Endodermal cell (in vitro differentiated cells): ENCODE results near the gene RHEB. TPM values are rescaled to one million over a fixed set of nuclear protein-coding genes. Genes with fewer than 3 reads are reported as not detected.

ENCODE experiments used
- DNase-seq: peaks from one replicate; pipeline ENCODE4 v3.0.0-alpha.2; 2017
- H3K27ac ChIP-seq: 2 replicates; pipeline ENCODE4 v1.5.1; 2013; ENCODE audit warnings: mild to moderate bottlenecking, low read depth, low read length, moderate library complexity
- H3K27me3 ChIP-seq: 2 replicates; pipeline ENCODE4 v1.6.1; 2013; ENCODE audit warnings: mild to moderate bottlenecking, low read length, moderate library complexity; ENCODE audit not compliant: insufficient read depth, control insufficient read depth, poor library complexity, severe bottlenecking
- H3K36me3 ChIP-seq: 2 replicates; pipeline ENCODE4 v1.7.0; 2013; ENCODE audit warnings: mild to moderate bottlenecking, low read length, moderate library complexity; ENCODE audit not compliant: control insufficient read depth, insufficient read depth
- H3K4me1 ChIP-seq: one replicate; pipeline ENCODE4 v1.7.0; 2013; ENCODE audit warnings: low read length; ENCODE audit not compliant: control insufficient read depth, insufficient read depth
- H3K4me3 ChIP-seq: 2 replicates; pipeline ENCODE4 v1.5.1; 2013; ENCODE audit warnings: mild to moderate bottlenecking, low read length, moderate library complexity
- H3K9ac ChIP-seq: 2 replicates; pipeline ENCODE4 v1.6.1; 2013; ENCODE audit warnings: mild to moderate bottlenecking, low read length, moderate library complexity; ENCODE audit not compliant: poor library complexity, severe bottlenecking; ENCODE audit errors: extremely low read depth
- H3K9me3 ChIP-seq: 2 replicates; pipeline ENCODE4 v1.6.1; 2013; ENCODE audit warnings: mild to moderate bottlenecking, low read length, moderate library complexity; ENCODE audit not compliant: control insufficient read depth
- H3K27ac Mint-ChIP-seq: 2 replicates; pipeline ENCODE4 v1.8.0; 2020; ENCODE audit warnings: mixed read lengths
- H3K27me3 Mint-ChIP-seq: 2 replicates; pipeline ENCODE4 v1.8.0; 2021; ENCODE audit warnings: mild to moderate bottlenecking, mixed read lengths; ENCODE audit not compliant: insufficient read depth
- H3K36me3 Mint-ChIP-seq: 2 replicates; pipeline ENCODE4 v1.8.0; 2020; ENCODE audit warnings: low read depth, mixed read lengths
- H3K4me1 Mint-ChIP-seq: 2 replicates; pipeline ENCODE4 v1.8.0; 2020; ENCODE audit warnings: mixed read lengths
- H3K4me3 Mint-ChIP-seq: 2 replicates; pipeline ENCODE4 v1.8.0; 2020; ENCODE audit warnings: mild to moderate bottlenecking, moderate library complexity, mixed read lengths
- H3K9me3 Mint-ChIP-seq: 2 replicates; pipeline ENCODE4 v1.8.0; 2020; ENCODE audit warnings: mild to moderate bottlenecking, mixed read lengths
- WGBS, 2 experiments: methylation state at CpG; one replicate each; pipeline versions ENCODE4 v1.1.5 to v1.1.7; 2013; ENCODE audit warnings: missing lambda C conversion rate in 2 of 2, mixed read lengths in 1 of 2; ENCODE audit not compliant: insufficient coverage in 1 of 2, insufficient read length in 1 of 2; 5-methylcytosine and 5-hydroxymethylcytosine counted together
- total RNA-seq, 2 donors: library from RNA; stranded (reverse); fragmentation: NEBNext Ultra II Directional in 1 of 2; extraction: Animal tissue kit (Norgen Biotek cat#: 25700) in 1 of 2; gene quantifications; 2 replicates in 1 of 2; 3 replicates in 1 of 2; pipeline ENCODE4 v1.2.1, GENCODE V29; 2021
- TF ChIP-seq, protein P1 (sequence below): fragments of 200-600 bp; sonication (generic); conservative IDR thresholded peaks from 2 replicates; pipeline ENCODE4 v1.5.0; 2021; ENCODE audit warnings: antibody characterized with exemption, mild to moderate bottlenecking

RHEB gene
- total RNA-seq, 2 donors from 2014 or later: 108 to 113 TPM

- H3K36me3 Mint-ChIP-seq: peaks cover 45% of the 10 kb centered on the region
Measured at GRCh38 chr7:151461942-151462230, 57.8 kb downstream of the RHEB start.

DNA sequence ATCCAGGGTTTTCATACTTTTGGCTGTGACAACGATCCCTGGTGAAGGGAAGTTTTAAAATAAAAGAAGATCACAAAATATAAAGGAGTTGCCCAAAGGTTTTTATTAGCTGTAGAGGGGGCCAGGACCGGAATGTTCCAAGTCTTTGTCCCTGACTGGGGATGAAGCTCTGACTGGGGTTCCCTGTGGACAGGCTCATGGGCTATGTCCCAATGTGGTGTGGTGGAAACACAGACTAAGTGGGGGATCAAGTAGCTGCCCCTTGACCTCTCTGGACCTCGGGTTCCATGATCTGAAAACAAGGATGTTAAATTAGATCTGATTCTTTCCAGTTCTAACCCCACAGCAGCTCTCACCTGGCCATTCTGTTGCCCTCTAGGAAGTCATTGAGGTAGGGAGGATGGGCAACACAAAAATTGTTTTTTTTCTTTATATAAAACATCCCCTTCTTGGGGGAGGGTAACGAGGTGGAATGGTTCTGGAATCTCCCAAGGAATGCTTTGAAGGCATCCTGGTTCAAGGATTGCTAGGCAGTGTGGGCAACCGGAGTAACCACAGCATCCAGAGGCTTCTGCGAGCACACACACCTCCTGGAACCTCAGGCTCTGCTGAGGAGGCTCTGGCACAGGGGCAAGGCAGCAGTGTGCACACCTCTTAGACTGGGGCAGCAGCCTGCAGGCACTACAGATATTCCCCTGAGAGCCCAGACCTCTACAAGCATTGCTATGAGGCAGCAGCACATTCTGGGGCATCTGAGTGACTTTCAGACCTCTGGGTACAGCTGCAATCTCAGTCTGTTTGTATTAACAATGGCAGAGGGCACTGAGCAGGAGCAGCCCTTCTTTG lies 58.4 kb downstream of the RHEB start:
- H3K9me3 Mint-ChIP-seq: peaks cover 29% of the 10 kb centered on the region
- peaks cover 10% of the 10 kb centered on the region for H3K4me1 ChIP-seq
- H3K27me3 Mint-ChIP-seq: no peaks in the 10 kb centered on the region
- WGBS, 2 experiments: 95 to 100% methylated on average over 3 to 6 of the region's 6 CpGs
- H3K27ac Mint-ChIP-seq: peak overlapping the region; percentile 40
- H3K4me1 Mint-ChIP-seq: peaks cover 21% of the 10 kb centered on the region
- peaks cover 32% of the 10 kb centered on the region for H3K36me3 ChIP-seq
- DNase-seq: peak; percentile 37
- no peak overlapping the region for H3K4me3 ChIP-seq
- peaks cover 42% of the 10 kb centered on the region for H3K36me3 Mint-ChIP-seq
- H3K9me3 ChIP-seq: peaks cover 31% of the 10 kb centered on the region
- no peak overlapping the region for H3K4me3 Mint-ChIP-seq
- TF ChIP-seq, protein P1, sequence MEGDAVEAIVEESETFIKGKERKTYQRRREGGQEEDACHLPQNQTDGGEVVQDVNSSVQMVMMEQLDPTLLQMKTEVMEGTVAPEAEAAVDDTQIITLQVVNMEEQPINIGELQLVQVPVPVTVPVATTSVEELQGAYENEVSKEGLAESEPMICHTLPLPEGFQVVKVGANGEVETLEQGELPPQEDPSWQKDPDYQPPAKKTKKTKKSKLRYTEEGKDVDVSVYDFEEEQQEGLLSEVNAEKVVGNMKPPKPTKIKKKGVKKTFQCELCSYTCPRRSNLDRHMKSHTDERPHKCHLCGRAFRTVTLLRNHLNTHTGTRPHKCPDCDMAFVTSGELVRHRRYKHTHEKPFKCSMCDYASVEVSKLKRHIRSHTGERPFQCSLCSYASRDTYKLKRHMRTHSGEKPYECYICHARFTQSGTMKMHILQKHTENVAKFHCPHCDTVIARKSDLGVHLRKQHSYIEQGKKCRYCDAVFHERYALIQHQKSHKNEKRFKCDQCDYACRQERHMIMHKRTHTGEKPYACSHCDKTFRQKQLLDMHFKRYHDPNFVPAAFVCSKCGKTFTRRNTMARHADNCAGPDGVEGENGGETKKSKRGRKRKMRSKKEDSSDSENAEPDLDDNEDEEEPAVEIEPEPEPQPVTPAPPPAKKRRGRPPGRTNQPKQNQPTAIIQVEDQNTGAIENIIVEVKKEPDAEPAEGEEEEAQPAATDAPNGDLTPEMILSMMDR: no peak
- no peak overlapping the region for H3K27ac ChIP-seq
- H3K27me3 ChIP-seq: no peaks in the 10 kb centered on the region
- no peak overlapping the region for H3K9ac ChIP-seq

More at GRCh38 chr7:151461942-151462230, 57.8 kb downstream of the RHEB start:
- WGBS, 2 experiments: 91% methylated on average over 4 of the region's 4 CpGs
- TF ChIP-seq, protein P1: no peak
- no peak overlapping the region for H3K27ac Mint-ChIP-seq
- Histone ChIP-seq H3K4me3 (no peak overlapping the region), H3K27ac (no peak overlapping the region), H3K36me3 (peaks cover 35% of the 10 kb centered on the region), H3K4me1 (peaks cover 10% of the 10 kb centered on the region), H3K9ac (no peak overlapping the region), H3K27me3 (no peaks in the 10 kb centered on the region), H3K9me3 (peaks cover 31% of the 10 kb centered on the region)
- peak; percentile 38 for DNase-seq
- no peak overlapping the region for H3K4me3 Mint-ChIP-seq
- H3K4me1 Mint-ChIP-seq: peaks cover 21% of the 10 kb centered on the region
- peaks cover 29% of the 10 kb centered on the region for H3K9me3 Mint-ChIP-seq
- no peaks in the 10 kb centered on the region for H3K27me3 Mint-ChIP-seq

DNA sequence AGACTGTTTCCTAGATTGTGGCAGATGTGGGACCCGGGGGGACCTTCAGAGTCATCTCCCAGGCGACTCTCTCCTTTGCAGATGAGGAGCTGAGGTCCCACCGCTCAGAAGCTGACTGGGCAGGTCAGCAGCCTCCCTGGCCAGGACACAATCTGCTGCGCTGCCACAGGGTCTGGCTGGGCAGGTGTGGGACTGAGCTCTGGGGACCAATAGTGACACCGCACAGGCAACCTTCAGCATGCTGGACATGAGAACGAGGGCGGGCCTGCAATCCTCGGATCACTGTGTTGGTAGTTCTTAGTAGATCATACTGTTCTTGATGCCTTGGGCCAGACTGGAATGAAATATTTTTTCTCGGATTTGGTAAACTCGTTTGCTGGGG lies 59.2 kb downstream of the RHEB start:
- H3K4me3 ChIP-seq: no peak overlapping the region
- H3K27ac Mint-ChIP-seq: peak overlapping the region; percentile 88

More for the DNA sequence above, 59.2 kb downstream of the RHEB start:
- Histone ChIP-seq H3K9ac (no peak overlapping the region), H3K27me3 (no peaks in the 10 kb centered on the region), H3K4me1 (peaks cover 10% of the 10 kb centered on the region), H3K36me3 (peaks cover 23% of the 10 kb centered on the region), H3K9me3 (peaks cover 31% of the 10 kb centered on the region), H3K27ac (peak overlapping the region; percentile 86)
- Mint-ChIP-seq H3K36me3 (peaks cover 34% of the 10 kb centered on the region), H3K4me3 (no peak overlapping the region), H3K4me1 (peaks cover 21% of the 10 kb centered on the region), H3K27me3 (no peaks in the 10 kb centered on the region), H3K9me3 (peaks cover 29% of the 10 kb centered on the region)
- WGBS, 2 experiments: 90% methylated on average over 10 of the region's 10 CpGs
- TF ChIP-seq, protein P1: no peak
- peak; percentile 56 for DNase-seq
